ENCODE measurements around the gene PLPP4. TPM values are rescaled to one million over a fixed set of nuclear protein-coding genes. Genes with fewer than 3 reads are reported as not detected.

The PLPP4 gene
- total RNA-seq, 1 experiment from 2014 or later: not detected

DNA sequence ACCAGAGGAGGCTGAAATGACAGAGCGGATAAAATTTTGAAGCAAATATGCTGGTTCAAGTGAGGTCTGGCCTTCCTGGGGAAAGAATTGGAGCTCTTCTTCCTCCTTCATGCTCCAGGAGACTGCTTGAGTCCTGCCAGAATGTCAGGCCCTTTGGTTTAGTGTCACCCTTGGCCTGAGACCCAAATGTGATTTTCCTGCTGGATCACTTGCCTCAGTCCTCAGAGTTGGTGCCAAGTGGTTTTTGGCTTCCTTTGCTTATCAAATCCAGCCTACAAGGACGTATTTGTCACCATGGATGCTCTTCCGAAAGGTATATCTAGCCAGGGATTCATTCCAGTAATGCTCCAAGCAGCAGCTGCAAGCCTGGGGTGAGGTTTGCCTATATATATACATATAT is 118.4 kb downstream of the PLPP4 start:
- no peaks in the 10 kb centered on the region for H3K9me2 ChIP-seq (ENCODE audit: insufficient read depth)
- H3K9me3 ChIP-seq (ENCODE audit: insufficient read depth, low read depth): no peaks in the 10 kb centered on the region
- no peak for DNase-seq
- H3K36me3 ChIP-seq (ENCODE audit: low read depth): no peaks in the 10 kb centered on the region
- no peak overlapping the region for H2AFZ ChIP-seq
- H3K27me3 ChIP-seq (ENCODE audit: insufficient read depth, low read depth): no peaks in the 10 kb centered on the region
- no peak overlapping the region for H3K4me3 ChIP-seq
- H3K27ac ChIP-seq: no peak overlapping the region
- H3F3A ChIP-seq (ENCODE audit: insufficient read depth, low read depth): no peaks in the 10 kb centered on the region
- ChIA-PET POLR2A (ENCODE audit: unreplicated experiment) (no interaction called here), CTCF (no interaction called here)
- no peak overlapping the region for H3K4me2 ChIP-seq
- TF ChIP-seq EZH2 (IDR thresholded peaks at IDR 0.05; ENCODE audit: low read depth): no peak
- TF ChIP-seq, protein P1, sequence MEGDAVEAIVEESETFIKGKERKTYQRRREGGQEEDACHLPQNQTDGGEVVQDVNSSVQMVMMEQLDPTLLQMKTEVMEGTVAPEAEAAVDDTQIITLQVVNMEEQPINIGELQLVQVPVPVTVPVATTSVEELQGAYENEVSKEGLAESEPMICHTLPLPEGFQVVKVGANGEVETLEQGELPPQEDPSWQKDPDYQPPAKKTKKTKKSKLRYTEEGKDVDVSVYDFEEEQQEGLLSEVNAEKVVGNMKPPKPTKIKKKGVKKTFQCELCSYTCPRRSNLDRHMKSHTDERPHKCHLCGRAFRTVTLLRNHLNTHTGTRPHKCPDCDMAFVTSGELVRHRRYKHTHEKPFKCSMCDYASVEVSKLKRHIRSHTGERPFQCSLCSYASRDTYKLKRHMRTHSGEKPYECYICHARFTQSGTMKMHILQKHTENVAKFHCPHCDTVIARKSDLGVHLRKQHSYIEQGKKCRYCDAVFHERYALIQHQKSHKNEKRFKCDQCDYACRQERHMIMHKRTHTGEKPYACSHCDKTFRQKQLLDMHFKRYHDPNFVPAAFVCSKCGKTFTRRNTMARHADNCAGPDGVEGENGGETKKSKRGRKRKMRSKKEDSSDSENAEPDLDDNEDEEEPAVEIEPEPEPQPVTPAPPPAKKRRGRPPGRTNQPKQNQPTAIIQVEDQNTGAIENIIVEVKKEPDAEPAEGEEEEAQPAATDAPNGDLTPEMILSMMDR (conservative IDR thresholded peaks at IDR 0.05): no peak
- no peaks in the 10 kb centered on the region for H4K20me1 ChIP-seq (ENCODE audit: insufficient read depth)
- intact Hi-C loops (cut with micrococcal nuclease; ENCODE audit: unreplicated experiment): no loop called here
- no TSS peak for BruUV-seq (replicated peaks)
- no peaks in the 10 kb centered on the region for H3K4me1 ChIP-seq (replicated peaks; ENCODE audit: insufficient read depth)
- H3K79me2 ChIP-seq (ENCODE audit: low read depth): no peaks in the 10 kb centered on the region

DNA sequence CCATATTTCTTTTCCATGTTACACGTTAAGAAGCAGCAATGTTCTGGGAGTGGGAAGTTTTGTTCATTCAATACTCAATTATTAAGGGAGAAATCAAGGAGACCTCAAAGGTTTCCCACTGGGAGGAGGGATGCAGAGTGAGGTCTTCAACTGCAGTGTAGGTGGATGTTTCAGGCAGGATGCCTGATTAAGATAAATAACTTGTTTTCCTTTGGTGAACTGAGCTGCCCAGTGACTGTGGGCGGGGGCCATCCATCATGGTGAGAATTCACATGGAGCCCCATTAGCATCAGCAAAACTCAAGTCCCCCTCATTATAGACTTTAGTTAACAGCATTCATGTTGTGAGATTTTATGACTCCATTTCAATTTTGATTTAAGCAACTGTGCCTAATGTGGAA is 121.1 kb downstream of the PLPP4 start:
- Histone ChIP-seq H3K9me2 (ENCODE audit: insufficient read depth) (no peaks in the 10 kb centered on the region), H3K36me3 (ENCODE audit: low read depth) (no peaks in the 10 kb centered on the region), H3F3A (ENCODE audit: insufficient read depth, low read depth) (no peaks in the 10 kb centered on the region), H3K4me2 (no peak overlapping the region), H2AFZ (no peak overlapping the region), H3K79me2 (ENCODE audit: low read depth) (no peaks in the 10 kb centered on the region), H3K9me3 (ENCODE audit: insufficient read depth, low read depth) (no peaks in the 10 kb centered on the region), H3K4me3 (no peak overlapping the region), H3K4me1 (replicated peaks; ENCODE audit: insufficient read depth) (no peaks in the 10 kb centered on the region), H3K27me3 (ENCODE audit: insufficient read depth, low read depth) (no peaks in the 10 kb centered on the region), H4K20me1 (ENCODE audit: insufficient read depth) (no peaks in the 10 kb centered on the region), H3K27ac (no peak overlapping the region)
- no peak for TF ChIP-seq EZH2 (IDR thresholded peaks at IDR 0.05; ENCODE audit: low read depth)
- TF ChIP-seq, protein P1 (conservative IDR thresholded peaks at IDR 0.05): no peak
- ChIA-PET CTCF (no interaction called here), POLR2A (ENCODE audit: unreplicated experiment) (no interaction called here)
- intact Hi-C loops (cut with micrococcal nuclease; ENCODE audit: unreplicated experiment): no loop called here
- BruUV-seq (replicated peaks): no TSS peak
- DNase-seq: no peak

DNA sequence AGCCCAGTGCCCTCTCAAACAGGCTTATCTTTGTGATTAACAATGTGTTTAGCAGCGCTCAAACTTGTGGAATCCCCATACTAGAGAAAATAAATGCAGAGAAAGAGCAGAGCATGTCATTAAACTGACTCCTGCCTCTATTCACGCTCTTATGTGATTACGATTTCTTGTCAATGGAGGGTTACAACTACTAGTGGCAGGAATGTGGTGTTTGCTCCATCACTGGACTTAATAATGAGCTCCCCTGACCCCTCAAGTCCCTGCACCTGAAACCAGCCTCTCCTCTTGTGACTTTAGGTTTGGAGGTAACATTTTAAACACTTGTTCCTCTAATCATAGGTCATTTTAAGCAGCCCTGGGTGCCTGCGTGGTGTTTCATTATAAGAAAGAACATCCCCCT is 121.9 kb downstream of the PLPP4 start:
- no peaks in the 10 kb centered on the region for H3K79me2 ChIP-seq (ENCODE audit: low read depth)
- no peak overlapping the region for H2AFZ ChIP-seq
- H3K4me3 ChIP-seq: no peak overlapping the region
- H3F3A ChIP-seq (ENCODE audit: insufficient read depth, low read depth): no peaks in the 10 kb centered on the region
- H3K27me3 ChIP-seq (ENCODE audit: insufficient read depth, low read depth): no peaks in the 10 kb centered on the region
- CTCF ChIA-PET: interaction anchor here (0.6 kb wide), 1 partner anchor 242 kb away, joined by 4 read pairs; no protein-coding TSS in a partner anchor
- DNase-seq: no peak
- no peaks in the 10 kb centered on the region for H3K4me1 ChIP-seq (replicated peaks; ENCODE audit: insufficient read depth)
- no peak overlapping the region for H3K27ac ChIP-seq
- no TSS peak for BruUV-seq (replicated peaks)
- POLR2A ChIA-PET (ENCODE audit: unreplicated experiment): no interaction called here
- no peak overlapping the region for H3K4me2 ChIP-seq
- no peaks in the 10 kb centered on the region for H3K9me2 ChIP-seq (ENCODE audit: insufficient read depth)
- no peaks in the 10 kb centered on the region for H4K20me1 ChIP-seq (ENCODE audit: insufficient read depth)
- intact Hi-C loops (cut with micrococcal nuclease; ENCODE audit: unreplicated experiment): no loop called here
- no peak for TF ChIP-seq EZH2 (IDR thresholded peaks at IDR 0.05; ENCODE audit: low read depth)
- TF ChIP-seq, protein P1 (conservative IDR thresholded peaks at IDR 0.05): no peak
- H3K36me3 ChIP-seq (ENCODE audit: low read depth): no peaks in the 10 kb centered on the region
- no peaks in the 10 kb centered on the region for H3K9me3 ChIP-seq (ENCODE audit: insufficient read depth, low read depth)

Measured in PC-9 (cell line).